ENCODE results near the gene UBR1. TPM values are rescaled to one million over a fixed set of nuclear protein-coding genes. Genes with fewer than 3 reads are reported as not detected.
"Not testable (repeated sequence)": the region's sequence is repeated elsewhere in the genome, so short reads cannot be mapped to it uniquely, and the experiment has no call there.

The UBR1 gene
- total RNA-seq, 1 donor from 2014 or later, result 29.1 TPM

GRCh38 chr15:43128980-43129335 is 23.1 kb upstream of the UBR1 start:
- no peak overlapping the region for H3K4me3 Mint-ChIP-seq
- H3K27ac Mint-ChIP-seq, result no peak overlapping the region
- no peak for DNase-seq (ENCODE audit: low spot score)
- intact Hi-C loops (cut with micrococcal nuclease), result no loop called here
- peaks cover 14% of the 10 kb centered on the region for H3K27me3 Mint-ChIP-seq (ENCODE audit: insufficient read depth)
- H3K9me3 Mint-ChIP-seq, result no peaks in the 10 kb centered on the region
- H3K36me3 Mint-ChIP-seq (ENCODE audit: low read depth), result no peaks in the 10 kb centered on the region
- peaks cover 22% of the 10 kb centered on the region for H3K4me1 Mint-ChIP-seq (ENCODE audit: low read depth)

DNA sequence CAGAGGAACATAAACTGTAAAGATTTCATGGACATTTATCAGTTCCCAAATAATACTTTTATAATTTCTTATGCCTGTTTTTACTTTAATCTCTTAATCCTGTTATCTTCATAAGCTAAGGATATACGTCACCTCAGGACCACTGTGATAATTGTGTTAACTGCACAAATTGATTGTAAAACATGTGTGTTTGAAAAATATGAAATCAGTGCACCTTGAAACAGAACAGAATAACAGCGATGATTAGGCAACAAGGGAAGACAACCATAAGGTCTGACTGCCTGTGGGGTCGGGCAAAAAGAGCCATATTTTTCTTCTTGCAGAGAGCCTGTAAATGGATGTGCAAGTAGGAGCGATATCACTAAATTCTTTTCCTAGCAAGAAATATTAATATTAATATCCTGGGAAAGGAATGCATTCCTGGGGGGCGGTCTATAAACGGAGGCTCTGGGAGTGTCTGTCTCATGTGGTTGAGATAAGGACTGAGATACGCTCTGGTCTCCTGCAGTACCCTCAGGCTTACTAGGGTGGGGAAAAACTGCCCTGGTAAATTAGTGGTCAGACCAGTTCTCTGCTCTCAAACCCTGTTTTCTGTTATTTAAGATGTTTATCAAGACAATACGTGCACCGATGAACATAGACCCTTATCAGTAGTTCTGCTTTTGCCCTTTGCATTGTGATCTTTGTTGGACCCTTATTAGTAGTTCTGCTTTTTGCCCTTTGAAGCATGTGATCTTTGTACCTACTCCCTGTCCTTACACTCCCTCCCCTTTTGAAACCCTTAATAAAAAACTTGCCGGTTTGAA is 22.5 kb upstream of the UBR1 start:
- intact Hi-C loops (cut with micrococcal nuclease); DNase-seq (ENCODE audit: low spot score); H3K36me3 Mint-ChIP-seq (ENCODE audit: low read depth); H3K4me3 Mint-ChIP-seq; H3K9me3 Mint-ChIP-seq: not testable (repeated sequence)
- Mint-ChIP-seq H3K27me3 (ENCODE audit: insufficient read depth) (peaks cover 14% of the 10 kb centered on the region), H3K27ac (peak overlapping the region; percentile 48), H3K4me1 (ENCODE audit: low read depth) (peaks cover 28% of the 10 kb centered on the region)

- H3K27ac Mint-ChIP-seq, result no peak overlapping the region
- H3K27me3 Mint-ChIP-seq (ENCODE audit: insufficient read depth), result peaks cover 14% of the 10 kb centered on the region
- DNase-seq (ENCODE audit: low spot score), result no peak
- H3K4me1 Mint-ChIP-seq (ENCODE audit: low read depth), result peaks cover 29% of the 10 kb centered on the region
- H3K36me3 Mint-ChIP-seq (ENCODE audit: low read depth), result no peaks in the 10 kb centered on the region
- intact Hi-C loops (cut with micrococcal nuclease), result no loop called here
- H3K4me3 Mint-ChIP-seq, result no peak overlapping the region
- H3K9me3 Mint-ChIP-seq, result no peaks in the 10 kb centered on the region
Measured at GRCh38 chr15:43127752-43128151, 21.9 kb upstream of the UBR1 start.

GRCh38 chr15:43126356-43126755 is 20.5 kb upstream of the UBR1 start:
- H3K27me3 Mint-ChIP-seq (ENCODE audit: insufficient read depth), result peaks cover 14% of the 10 kb centered on the region
- no peaks in the 10 kb centered on the region for H3K9me3 Mint-ChIP-seq
- peaks cover 32% of the 10 kb centered on the region for H3K4me1 Mint-ChIP-seq (ENCODE audit: low read depth)
- DNase-seq (ENCODE audit: low spot score), result no peak
- intact Hi-C loops (cut with micrococcal nuclease), result no loop called here
- H3K27ac Mint-ChIP-seq, result no peak overlapping the region
- H3K4me3 Mint-ChIP-seq, result no peak overlapping the region
- no peaks in the 10 kb centered on the region for H3K36me3 Mint-ChIP-seq (ENCODE audit: low read depth)

GRCh38 chr15:43125100-43125661 is 19.3 kb upstream of the UBR1 start:
- Mint-ChIP-seq H3K27ac (no peak overlapping the region), H3K36me3 (ENCODE audit: low read depth) (no peaks in the 10 kb centered on the region), H3K4me1 (ENCODE audit: low read depth) (peaks cover 32% of the 10 kb centered on the region), H3K4me3 (no peak overlapping the region), H3K27me3 (ENCODE audit: insufficient read depth) (peaks cover 18% of the 10 kb centered on the region), H3K9me3 (no peaks in the 10 kb centered on the region)
- intact Hi-C loops (cut with micrococcal nuclease), result no loop called here
- DNase-seq (ENCODE audit: low spot score), result no peak

- no peak overlapping the region for H3K4me3 Mint-ChIP-seq
- peaks cover 23% of the 10 kb centered on the region for H3K27me3 Mint-ChIP-seq (ENCODE audit: insufficient read depth)
- H3K27ac Mint-ChIP-seq, result no peak overlapping the region
- H3K36me3 Mint-ChIP-seq (ENCODE audit: low read depth), result no peaks in the 10 kb centered on the region
- intact Hi-C loops (cut with micrococcal nuclease), result no loop called here
- no peak for DNase-seq (ENCODE audit: low spot score)
- peaks cover 32% of the 10 kb centered on the region for H3K4me1 Mint-ChIP-seq (ENCODE audit: low read depth)
- no peaks in the 10 kb centered on the region for H3K9me3 Mint-ChIP-seq
Measured at GRCh38 chr15:43121863-43122262, 16.0 kb upstream of the UBR1 start.

DNA sequence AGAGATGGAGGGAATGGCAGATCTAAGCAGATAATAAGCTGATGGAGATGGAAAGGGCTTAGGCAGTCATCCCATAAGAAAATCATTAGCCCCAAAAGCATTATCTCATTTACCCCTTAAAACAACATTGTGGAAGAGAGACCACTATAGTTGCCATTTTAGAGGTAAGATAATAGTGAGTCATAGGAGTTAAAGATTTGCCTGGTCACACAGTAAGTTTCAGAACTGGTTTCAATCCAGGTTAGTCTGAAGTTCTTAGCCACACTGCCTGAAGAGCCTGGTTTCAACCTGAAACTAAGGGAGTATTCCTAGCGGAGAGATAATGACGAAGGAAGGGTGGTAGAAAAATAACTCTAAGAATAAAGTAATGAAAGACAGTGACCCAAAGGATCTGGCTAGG is 13.0 kb upstream of the UBR1 start:
- intact Hi-C loops (cut with micrococcal nuclease), result no loop called here
- Mint-ChIP-seq H3K27me3 (ENCODE audit: insufficient read depth) (peaks cover 26% of the 10 kb centered on the region), H3K9me3 (no peaks in the 10 kb centered on the region), H3K4me1 (ENCODE audit: low read depth) (peaks cover 19% of the 10 kb centered on the region), H3K27ac (no peak overlapping the region), H3K36me3 (ENCODE audit: low read depth) (no peaks in the 10 kb centered on the region), H3K4me3 (no peak overlapping the region)
- DNase-seq (ENCODE audit: low spot score), result no peak

- intact Hi-C loops (cut with micrococcal nuclease), result no loop called here
- Mint-ChIP-seq H3K36me3 (ENCODE audit: low read depth) (no peaks in the 10 kb centered on the region), H3K4me3 (no peak overlapping the region), H3K27me3 (ENCODE audit: insufficient read depth) (peaks cover 26% of the 10 kb centered on the region), H3K27ac (no peak overlapping the region), H3K4me1 (ENCODE audit: low read depth) (peaks cover 14% of the 10 kb centered on the region), H3K9me3 (no peaks in the 10 kb centered on the region)
- DNase-seq (ENCODE audit: low spot score), result no peak
Measured at GRCh38 chr15:43118286-43118685, 12.4 kb upstream of the UBR1 start.

- Mint-ChIP-seq H3K36me3 (ENCODE audit: low read depth) (no peaks in the 10 kb centered on the region), H3K4me3 (no peak overlapping the region), H3K9me3 (no peaks in the 10 kb centered on the region), H3K4me1 (ENCODE audit: low read depth) (peaks cover 6% of the 10 kb centered on the region), H3K27ac (no peak overlapping the region), H3K27me3 (ENCODE audit: insufficient read depth) (peaks cover 6% of the 10 kb centered on the region)
- intact Hi-C loops (cut with micrococcal nuclease), result no loop called here
- DNase-seq (ENCODE audit: low spot score), result no peak
Measured at GRCh38 chr15:43111354-43111753, 5.5 kb upstream of the UBR1 start.

GRCh38 chr15:43107751-43108150 is 1.9 kb upstream of the UBR1 start:
- no peak overlapping the region for H3K27ac Mint-ChIP-seq
- no peak overlapping the region for H3K4me3 Mint-ChIP-seq
- no peak for DNase-seq (ENCODE audit: low spot score)
- intact Hi-C loops (cut with micrococcal nuclease), result loop anchor here (5.0 kb wide), 1 partner anchor 265 kb away; the partner anchor contains the start of genes TUBGCP4 and ZSCAN29
- peaks cover 10% of the 10 kb centered on the region for H3K36me3 Mint-ChIP-seq (ENCODE audit: low read depth)
- H3K9me3 Mint-ChIP-seq, result no peaks in the 10 kb centered on the region
- H3K27me3 Mint-ChIP-seq (ENCODE audit: insufficient read depth), result peaks cover 2% of the 10 kb centered on the region
- peaks cover 31% of the 10 kb centered on the region for H3K4me1 Mint-ChIP-seq (ENCODE audit: low read depth)

- H3K4me1 Mint-ChIP-seq (ENCODE audit: low read depth), result peaks cover 40% of the 10 kb centered on the region
- DNase-seq (ENCODE audit: low spot score), result no peak
- H3K27ac Mint-ChIP-seq, result peak overlapping the region; percentile 92
- intact Hi-C loops (cut with micrococcal nuclease), result loop anchor here (1.0 to 5.0 kb wide), 4 partner anchors 17 to 266 kb away; partner anchors contain the start of genes CCNDBP1, TMEM62, TUBGCP4 and ZSCAN29
- H3K27me3 Mint-ChIP-seq (ENCODE audit: insufficient read depth), result no peaks in the 10 kb centered on the region
- H3K4me3 Mint-ChIP-seq, result peak overlapping the region; percentile 90
- H3K9me3 Mint-ChIP-seq, result no peaks in the 10 kb centered on the region
- H3K36me3 Mint-ChIP-seq (ENCODE audit: low read depth), result peaks cover 19% of the 10 kb centered on the region
Measured at GRCh38 chr15:43106486-43106829, 620 bp upstream of the UBR1 start.

GRCh38 chr15:43105077-43105736 is 631 bp downstream of the UBR1 start:
- DNase-seq (ENCODE audit: low spot score), result peak; percentile 11
- Mint-ChIP-seq H3K36me3 (ENCODE audit: low read depth) (peaks cover 27% of the 10 kb centered on the region), H3K27me3 (ENCODE audit: insufficient read depth) (no peaks in the 10 kb centered on the region), H3K4me1 (ENCODE audit: low read depth) (peaks cover 50% of the 10 kb centered on the region), H3K4me3 (peak overlapping the region; percentile 90), H3K27ac (peak overlapping the region; percentile 92), H3K9me3 (no peaks in the 10 kb centered on the region)
- intact Hi-C loops (cut with micrococcal nuclease), result loop anchor here (1.0 to 5.0 kb wide), 2 partner anchors 267 to 832 kb away; partner anchors contain the start of genes GANC, TMEM87A, TUBGCP4 and ZSCAN29

GRCh38 chr15:43104426-43104825 is 1.4 kb downstream of the UBR1 start:
- Mint-ChIP-seq H3K36me3 (ENCODE audit: low read depth) (peaks cover 31% of the 10 kb centered on the region), H3K27me3 (ENCODE audit: insufficient read depth) (no peaks in the 10 kb centered on the region), H3K27ac (peak overlapping the region; percentile 14), H3K4me1 (ENCODE audit: low read depth) (peaks cover 53% of the 10 kb centered on the region), H3K9me3 (no peaks in the 10 kb centered on the region), H3K4me3 (peak overlapping the region; percentile 55)
- DNase-seq (ENCODE audit: low spot score), result no peak
- intact Hi-C loops (cut with micrococcal nuclease), result no loop called here

Data from activated T-helper 1 cell treated with anti-CD3 and anti-CD28 coated beads, Interleukin-12 subunit alpha, Interleukin-12 subunit beta, Interleukin-2, Interleukin-4 antibody, amounts not matched to agents 30 ng/mL and 10 ng/mL and 1 ng/mL, durations not matched to agents 14 hours and 24 hours and 36 hours (primary cell).